GM20000 (cell line): Measurements from ENCODE around the gene KIF2A.

Source experiments
- DNase-seq: peaks from one replicate; pipeline ENCODE4 v3.0.0; 2012; ENCODE audit warnings: low spot score
- CTCF ChIP-seq: IDR thresholded peaks from 2 replicates; pipeline ENCODE4 v1.5.1; 2012; ENCODE audit warnings: mild to moderate bottlenecking, control low read depth; ENCODE audit errors: extremely low read depth, missing control alignments

KIF2A gene

GRCh38 chr5:62340979-62341378 lies 35.0 kb downstream of the KIF2A start:
- no peak for DNase-seq
- no peak for TF ChIP-seq CTCF

- TF ChIP-seq CTCF, result no peak
- peak; percentile 14 for DNase-seq
These were observed 35.9 kb downstream of the KIF2A start for GRCh38 chr5:62341783-62342475.

- no peak for DNase-seq
- TF ChIP-seq CTCF, result no peak
These were observed 36.5 kb downstream of the KIF2A start for GRCh38 chr5:62342476-62342837.

GRCh38 chr5:62343428-62343827 lies 37.4 kb downstream of the KIF2A start:
- DNase-seq, result no peak
- TF ChIP-seq CTCF, result no peak

- no peak for DNase-seq
- no peak for TF ChIP-seq CTCF
These were observed 40.7 kb downstream of the KIF2A start for GRCh38 chr5:62346748-62347147.

GRCh38 chr5:62347928-62348327 lies 41.9 kb downstream of the KIF2A start:
- TF ChIP-seq CTCF, result no peak
- DNase-seq, result no peak

GRCh38 chr5:62348723-62349481 lies 42.9 kb downstream of the KIF2A start:
- DNase-seq, result no peak
- no peak for TF ChIP-seq CTCF
